Activated CD4-positive, alpha-beta memory T cell treated with anti-CD3 and anti-CD28 coated beads, Interleukin-2, amount 10 ng/mL, durations not matched to agents 7 days and 5 days (primary cell): ENCODE data around the gene IL18R1. TPM values are rescaled to one million over a fixed set of nuclear protein-coding genes. Genes with fewer than 3 reads are reported as not detected.

Experiments
- CTCF ChIA-PET: fragments of 350-600 bp; sonication (Branson Sonifier 250); formaldehyde crosslinking; loops from one replicate; lab custom pipeline; 2021; ENCODE audit warnings: antibody characterized with exemption, inconsistent platforms; lab: Charles Lee
- POLR2A ChIA-PET: fragments of 350-600 bp; sonication (Branson Sonifier 250); formaldehyde crosslinking; loops from one replicate; lab custom pipeline; 2021; ENCODE audit warnings: antibody characterized with exemption; lab: Charles Lee
- DNase-seq: peaks from one replicate; pipeline ENCODE4 v3.0.0-alpha.2; 2020
- H3K27ac Mint-ChIP-seq: one replicate; pipeline ENCODE4 v1.8.0; 2021; ENCODE audit warnings: mild to moderate bottlenecking, mixed read lengths
- H3K27me3 Mint-ChIP-seq: one replicate; pipeline ENCODE4 v1.8.0; 2021; ENCODE audit warnings: mixed read lengths
- H3K36me3 Mint-ChIP-seq: one replicate; pipeline ENCODE4 v1.8.0; 2021; ENCODE audit warnings: low read depth, mixed read lengths
- H3K4me1 Mint-ChIP-seq: one replicate; pipeline ENCODE4 v1.8.0; 2021; ENCODE audit warnings: mixed read lengths
- H3K4me3 Mint-ChIP-seq: one replicate; pipeline ENCODE4 v1.8.0; 2021; ENCODE audit warnings: mild to moderate bottlenecking, mixed read lengths
- H3K9me3 Mint-ChIP-seq: one replicate; pipeline ENCODE4 v1.8.0; 2021; ENCODE audit warnings: mixed read lengths
- total RNA-seq, 2 experiments: library from RNA; stranded (reverse); gene quantifications; one replicate each; pipeline ENCODE4 v1.2.3, GENCODE V29; 2021

The IL18R1 gene
- total RNA-seq, 2 experiments from 2014 or later = 22.8 to 24.0 TPM

DNA sequence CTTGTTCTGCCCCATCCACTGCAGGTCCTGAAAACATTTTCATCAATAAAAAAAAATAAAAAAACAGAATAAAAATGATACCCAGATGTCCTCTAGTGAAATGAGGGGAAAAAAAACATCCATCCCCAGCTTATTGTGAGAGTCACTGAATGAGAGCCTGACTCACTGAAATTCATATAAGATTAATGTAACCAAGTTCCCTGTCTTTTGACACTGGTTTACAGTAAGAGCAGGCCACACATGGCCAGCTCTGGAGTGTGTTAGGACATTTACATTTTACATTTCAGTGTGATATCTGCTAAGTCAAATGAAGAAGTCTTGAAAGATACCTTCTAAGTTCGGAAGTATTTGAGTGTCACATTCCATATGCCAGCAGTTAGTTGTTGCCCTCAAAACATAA, 21.1 kb upstream of the IL18R1 start:
- H3K27ac Mint-ChIP-seq = no peak overlapping the region
- H3K4me1 Mint-ChIP-seq = peaks cover 11% of the 10 kb centered on the region
- H3K4me3 Mint-ChIP-seq = no peak overlapping the region
- CTCF ChIA-PET = no interaction called here
- POLR2A ChIA-PET = interaction anchor here (2.2 kb wide), 1 partner anchor 58 kb away, joined by 5 read pairs; no protein-coding TSS in a partner anchor
- peaks cover 10% of the 10 kb centered on the region for H3K27me3 Mint-ChIP-seq
- no peaks in the 10 kb centered on the region for H3K36me3 Mint-ChIP-seq
- peaks cover 3% of the 10 kb centered on the region for H3K9me3 Mint-ChIP-seq
- DNase-seq = no peak

DNA sequence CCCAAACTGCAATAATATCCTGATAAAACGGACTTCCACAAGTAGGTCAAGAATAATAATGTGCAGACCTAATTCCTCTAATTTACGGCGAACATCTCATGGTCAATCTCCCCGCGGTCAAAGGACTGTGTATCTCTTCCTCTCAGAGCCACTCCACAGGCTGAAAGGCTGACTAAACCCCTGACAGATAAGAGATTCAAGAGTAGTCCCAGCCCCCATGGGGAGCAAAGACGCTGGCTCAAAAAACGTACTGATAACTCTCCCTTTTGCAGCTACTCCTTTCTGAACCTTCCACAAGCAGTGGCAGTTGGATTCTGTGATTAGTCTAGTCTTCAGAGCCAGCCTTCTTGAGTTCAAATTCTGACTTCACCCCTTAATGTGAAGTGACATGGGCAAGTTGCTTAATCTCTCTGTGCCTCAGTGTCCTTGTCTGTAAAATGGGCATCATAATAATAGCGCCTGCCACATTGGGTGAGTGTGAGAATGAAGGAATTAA, 19.7 kb upstream of the IL18R1 start:
- ChIA-PET POLR2A (interaction anchor here (1.1 kb wide), 1 partner anchor 82 kb away, joined by 4 read pairs; no protein-coding TSS in a partner anchor), CTCF (interaction anchor here (0.8 to 1.2 kb wide), 2 partner anchors 10 to 84 kb away, joined by 3 read pairs; no protein-coding TSS in a partner anchor)
- Mint-ChIP-seq H3K27me3 (peaks cover 10% of the 10 kb centered on the region), H3K9me3 (peaks cover 3% of the 10 kb centered on the region), H3K4me3 (no peak overlapping the region), H3K27ac (no peak overlapping the region), H3K4me1 (peaks cover 11% of the 10 kb centered on the region), H3K36me3 (no peaks in the 10 kb centered on the region)
- no peak for DNase-seq

DNA sequence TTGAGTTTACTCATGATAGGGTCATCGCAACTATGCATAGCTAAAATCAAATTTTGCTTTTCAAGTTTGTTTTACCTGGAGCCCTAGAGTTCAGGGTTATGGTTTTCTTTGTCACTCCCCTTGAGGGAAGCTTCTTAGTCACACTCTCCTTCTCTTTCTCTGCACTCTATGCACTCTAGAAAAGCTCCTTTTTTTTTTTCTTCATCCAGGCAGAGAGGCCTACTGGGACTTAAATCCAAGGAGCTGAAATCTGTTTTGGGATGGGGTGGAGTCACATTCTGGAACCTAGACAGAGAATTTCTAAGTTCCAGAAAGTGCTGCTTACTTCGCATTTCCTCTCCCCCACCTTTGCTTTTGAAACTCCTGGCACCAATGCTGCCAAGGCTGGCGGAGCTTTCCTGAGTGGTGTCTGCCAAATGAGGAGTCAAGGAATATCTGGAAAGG, 19.1 kb upstream of the IL18R1 start:
- H3K9me3 Mint-ChIP-seq = peaks cover 3% of the 10 kb centered on the region

DNA sequence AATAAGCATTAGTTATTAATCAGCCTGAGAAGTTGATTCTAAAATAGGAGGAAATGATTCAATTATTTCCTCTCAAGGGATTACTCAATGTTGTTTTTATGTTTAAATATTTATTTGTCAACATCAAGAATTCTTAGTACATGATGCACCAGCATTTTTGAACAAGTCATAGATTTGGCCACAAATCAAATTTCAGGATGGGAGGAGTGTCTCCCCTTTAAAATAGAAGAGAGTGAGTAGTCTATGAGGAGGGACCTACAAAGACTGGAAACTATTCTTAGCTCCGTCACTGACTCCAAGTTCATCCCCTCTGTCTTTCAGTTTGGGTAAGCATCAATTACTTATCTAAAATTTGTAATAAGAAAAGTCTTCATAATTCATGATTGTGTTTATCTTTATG, 18.6 kb upstream of the IL18R1 start:
- peaks cover 11% of the 10 kb centered on the region for H3K4me1 Mint-ChIP-seq
- no peak overlapping the region for H3K27ac Mint-ChIP-seq
- ChIA-PET CTCF (interaction anchor here (1.2 kb wide), 1 partner anchor 85 kb away, joined by 3 read pairs; no protein-coding TSS in a partner anchor), POLR2A (interaction anchor here (1.1 kb wide), 1 partner anchor 83 kb away, joined by 4 read pairs; no protein-coding TSS in a partner anchor)
- H3K27me3 Mint-ChIP-seq = peaks cover 10% of the 10 kb centered on the region
- no peak overlapping the region for H3K4me3 Mint-ChIP-seq
- no peak for DNase-seq
- H3K9me3 Mint-ChIP-seq = peaks cover 3% of the 10 kb centered on the region
- H3K36me3 Mint-ChIP-seq = no peaks in the 10 kb centered on the region

More for the DNA sequence above, 19.1 kb upstream of the IL18R1 start:
- no peak for DNase-seq
- Mint-ChIP-seq H3K27ac (no peak overlapping the region), H3K4me1 (peaks cover 11% of the 10 kb centered on the region), H3K36me3 (no peaks in the 10 kb centered on the region), H3K4me3 (no peak overlapping the region), H3K27me3 (peaks cover 10% of the 10 kb centered on the region)
- ChIA-PET POLR2A (interaction anchor here (1.1 kb wide), 1 partner anchor 83 kb away, joined by 4 read pairs; no protein-coding TSS in a partner anchor), CTCF (interaction anchor here (0.8 to 1.2 kb wide), 2 partner anchors 9 to 84 kb away, joined by 3 read pairs; no protein-coding TSS in a partner anchor)

DNA sequence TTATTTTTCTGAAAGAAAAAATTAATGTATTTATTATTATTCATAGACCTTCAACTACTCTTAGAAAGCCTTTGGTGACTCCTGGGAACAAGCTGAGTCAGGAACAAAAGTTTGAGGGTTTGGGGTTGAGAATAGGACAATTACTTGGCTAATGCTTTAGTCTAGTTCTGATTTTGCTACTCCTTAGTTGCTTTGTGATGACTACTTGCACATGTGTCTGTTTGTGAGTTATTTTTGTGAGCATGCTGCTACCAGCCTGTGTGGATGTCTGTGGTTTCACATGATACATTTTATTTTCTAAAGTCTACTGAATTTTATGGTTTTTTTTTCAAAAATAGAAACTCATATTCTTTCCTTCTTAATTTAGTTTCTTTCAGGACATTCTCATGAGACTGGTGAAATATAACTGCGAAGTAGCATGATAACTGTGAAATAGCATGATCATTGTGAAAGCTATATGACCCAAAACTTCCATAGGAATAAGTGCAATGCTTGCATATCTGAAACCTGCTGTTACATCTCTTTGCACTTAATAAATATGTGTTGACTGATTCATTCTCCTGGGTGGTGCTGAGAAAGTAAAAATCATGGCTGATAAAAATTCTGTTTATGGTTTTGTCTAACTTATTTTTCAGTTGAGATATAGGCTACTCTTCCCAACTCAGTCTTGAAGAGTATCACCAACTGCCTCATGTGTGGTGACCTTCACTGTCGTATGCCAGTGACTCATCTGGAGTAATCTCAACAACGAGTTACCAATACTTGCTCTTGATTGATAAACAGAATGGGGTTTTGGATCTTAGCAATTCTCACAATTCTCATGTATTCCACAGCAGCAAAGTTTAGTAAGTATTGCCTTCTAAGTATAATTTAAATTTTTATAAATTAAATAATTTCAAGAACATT, 17.9 kb upstream of the IL18R1 start:
- H3K9me3 Mint-ChIP-seq = no peaks in the 10 kb centered on the region
- H3K27ac Mint-ChIP-seq = no peak overlapping the region
- no peaks in the 10 kb centered on the region for H3K36me3 Mint-ChIP-seq
- H3K4me3 Mint-ChIP-seq = no peak overlapping the region
- CTCF ChIA-PET = no interaction called here
- H3K27me3 Mint-ChIP-seq = peaks cover 5% of the 10 kb centered on the region
- POLR2A ChIA-PET = no interaction called here
- no peak for DNase-seq
- H3K4me1 Mint-ChIP-seq = peaks cover 11% of the 10 kb centered on the region

DNA sequence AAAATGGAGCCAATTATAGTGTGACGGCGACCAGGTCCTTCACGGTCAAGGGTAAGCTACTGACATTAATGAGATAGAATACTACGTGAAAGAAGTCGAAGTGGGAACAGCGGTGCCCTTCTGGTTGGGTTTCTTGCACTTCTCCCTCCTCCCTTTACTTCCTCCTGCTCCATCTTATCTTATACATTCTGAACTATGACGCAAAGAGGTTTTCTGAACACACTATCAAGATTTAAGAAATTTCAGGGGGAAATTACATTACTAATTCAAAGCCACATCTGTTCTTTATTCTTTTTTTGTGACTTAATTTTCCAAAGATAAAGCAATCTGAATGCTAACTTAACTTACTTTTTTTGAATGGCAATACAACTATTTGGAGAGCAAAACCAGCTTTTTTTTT, 14.8 kb upstream of the IL18R1 start:
- Mint-ChIP-seq H3K27ac (no peak overlapping the region), H3K4me1 (peaks cover 11% of the 10 kb centered on the region), H3K4me3 (no peak overlapping the region), H3K9me3 (no peaks in the 10 kb centered on the region), H3K27me3 (peaks cover 2% of the 10 kb centered on the region), H3K36me3 (no peaks in the 10 kb centered on the region)
- ChIA-PET POLR2A (no interaction called here), CTCF (interaction anchor here (1.1 kb wide), 1 partner anchor 103 kb away, joined by 4 read pairs; no protein-coding TSS in a partner anchor)
- DNase-seq = no peak

DNA sequence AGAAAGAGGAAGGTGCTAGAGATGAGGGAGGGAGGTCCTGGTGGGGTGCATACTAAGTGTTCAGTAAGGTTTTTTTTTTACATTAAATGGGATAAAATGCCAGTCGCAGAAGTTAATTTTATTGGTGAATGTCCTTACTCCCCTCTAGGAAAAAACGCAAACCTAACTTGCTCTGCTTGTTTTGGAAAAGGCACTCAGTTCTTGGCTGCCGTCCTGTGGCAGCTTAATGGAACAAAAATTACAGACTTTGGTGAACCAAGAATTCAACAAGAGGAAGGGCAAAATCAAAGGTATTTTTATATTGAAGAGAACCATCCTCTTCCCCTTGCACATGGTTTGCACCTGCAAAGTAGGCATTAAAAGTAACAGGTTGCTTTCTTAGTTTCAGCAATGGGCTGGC, 12.7 kb upstream of the IL18R1 start:
- Mint-ChIP-seq H3K27ac (no peak overlapping the region), H3K4me1 (peaks cover 2% of the 10 kb centered on the region), H3K4me3 (no peak overlapping the region), H3K36me3 (no peaks in the 10 kb centered on the region), H3K27me3 (peaks cover 14% of the 10 kb centered on the region), H3K9me3 (no peaks in the 10 kb centered on the region)
- no peak for DNase-seq
- CTCF ChIA-PET = no interaction called here
- POLR2A ChIA-PET = no interaction called here

DNA sequence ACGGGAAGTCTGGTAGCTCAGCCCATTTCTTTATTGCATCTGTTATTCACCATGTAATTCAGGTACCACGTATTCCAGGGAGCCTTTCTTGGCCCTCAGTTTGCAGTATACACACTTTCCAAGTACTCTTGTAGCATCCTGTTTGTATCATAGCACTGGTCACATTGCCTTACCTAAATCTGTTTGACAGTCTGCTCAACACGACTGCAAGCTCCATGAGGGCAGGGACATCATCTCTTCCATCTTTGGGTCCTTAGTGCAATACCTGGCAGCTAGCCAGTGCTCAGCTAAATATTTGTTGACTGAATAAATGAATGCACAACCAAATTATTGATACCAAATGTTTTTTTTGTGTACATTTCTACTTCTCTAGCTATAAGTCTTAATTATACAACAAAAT, 11.2 kb upstream of the IL18R1 start:
- H3K4me1 Mint-ChIP-seq = no peaks in the 10 kb centered on the region
- no peak for DNase-seq
- H3K4me3 Mint-ChIP-seq = no peak overlapping the region
- no peaks in the 10 kb centered on the region for H3K36me3 Mint-ChIP-seq
- peaks cover 16% of the 10 kb centered on the region for H3K27me3 Mint-ChIP-seq
- ChIA-PET CTCF (interaction anchor here (1.1 kb wide), 1 partner anchor 104 kb away, joined by 5 read pairs; no protein-coding TSS in a partner anchor), POLR2A (no interaction called here)
- H3K9me3 Mint-ChIP-seq = no peaks in the 10 kb centered on the region
- no peak overlapping the region for H3K27ac Mint-ChIP-seq

DNA sequence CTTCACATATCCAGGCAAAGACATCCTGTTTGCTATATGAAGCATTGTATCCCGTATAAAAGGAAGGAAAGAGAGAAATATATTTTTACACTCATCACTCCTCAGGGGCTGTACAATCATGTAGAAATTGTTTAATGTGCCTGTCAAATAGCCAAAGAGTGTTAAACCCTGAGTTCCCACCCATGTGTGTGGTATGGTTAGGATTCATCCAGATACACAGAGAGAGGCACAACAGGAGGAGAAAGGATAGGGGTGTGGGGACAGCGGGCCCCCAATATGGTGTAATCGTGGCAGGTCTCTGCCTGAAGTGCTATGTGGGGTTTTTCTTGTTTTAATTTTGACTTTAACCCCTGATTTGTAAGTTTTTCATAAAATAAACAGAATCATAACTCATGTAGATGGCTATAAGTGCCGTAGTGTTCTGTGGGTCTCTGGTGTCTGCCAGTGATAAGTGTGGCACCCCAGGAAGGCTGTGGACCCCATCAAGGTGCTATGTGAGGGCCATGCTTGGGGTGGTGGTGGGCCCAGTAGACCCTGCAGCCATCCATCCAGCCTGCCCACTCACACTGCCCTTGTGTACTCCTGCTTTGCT, 10.2 kb upstream of the IL18R1 start:
- CTCF ChIA-PET = interaction anchor here (1.5 kb wide), 1 partner anchor 9 kb away, joined by 3 read pairs; no protein-coding TSS in a partner anchor
- H3K27me3 Mint-ChIP-seq = peaks cover 16% of the 10 kb centered on the region

DNA sequence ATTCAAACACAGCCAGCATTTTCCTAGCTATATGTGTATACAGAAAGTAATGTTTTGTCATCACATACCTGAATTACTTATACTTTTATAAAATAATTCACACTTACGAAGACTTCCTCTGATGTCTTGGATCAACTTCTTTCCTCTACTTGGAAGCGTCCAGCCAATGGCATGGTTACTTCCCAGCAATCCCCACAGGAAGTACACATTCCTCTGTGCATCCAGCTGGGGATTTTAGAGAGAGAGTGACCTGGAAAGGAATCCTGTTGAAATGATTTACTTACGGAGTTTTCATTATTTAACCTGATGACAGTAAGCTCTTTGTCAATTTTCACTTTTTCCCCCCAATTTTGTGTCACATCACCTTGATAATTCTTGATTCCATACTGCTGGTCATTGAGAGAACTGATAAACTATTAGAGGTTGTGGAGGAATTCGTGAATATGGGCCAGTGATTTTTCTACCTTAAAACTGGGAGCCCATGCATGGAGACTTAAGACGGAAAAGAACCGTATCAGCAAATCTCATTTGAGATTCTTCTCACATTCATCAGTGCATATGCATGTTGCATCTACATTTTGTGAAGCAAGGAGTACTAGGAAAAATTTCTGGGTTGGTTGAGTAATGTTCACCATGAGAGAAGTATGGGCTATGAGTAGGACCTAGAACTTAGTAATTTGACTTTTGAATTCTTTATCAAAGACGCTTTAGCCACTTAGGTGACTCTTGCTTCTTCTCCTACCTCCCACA, 9.0 kb upstream of the IL18R1 start:
- no peaks in the 10 kb centered on the region for H3K4me1 Mint-ChIP-seq
- H3K27me3 Mint-ChIP-seq = peaks cover 16% of the 10 kb centered on the region
- no peak overlapping the region for H3K27ac Mint-ChIP-seq
- H3K9me3 Mint-ChIP-seq = no peaks in the 10 kb centered on the region
- ChIA-PET CTCF (interaction anchor here (1.5 kb wide), 1 partner anchor 10 kb away, joined by 3 read pairs; no protein-coding TSS in a partner anchor), POLR2A (no interaction called here)
- DNase-seq = no peak
- H3K36me3 Mint-ChIP-seq = no peaks in the 10 kb centered on the region
- no peak overlapping the region for H3K4me3 Mint-ChIP-seq

More for the DNA sequence above, 10.2 kb upstream of the IL18R1 start:
- Mint-ChIP-seq H3K4me1 (no peaks in the 10 kb centered on the region), H3K36me3 (no peaks in the 10 kb centered on the region), H3K27ac (no peak overlapping the region), H3K4me3 (no peak overlapping the region), H3K9me3 (no peaks in the 10 kb centered on the region)
- DNase-seq = no peak
- POLR2A ChIA-PET = no interaction called here

DNA sequence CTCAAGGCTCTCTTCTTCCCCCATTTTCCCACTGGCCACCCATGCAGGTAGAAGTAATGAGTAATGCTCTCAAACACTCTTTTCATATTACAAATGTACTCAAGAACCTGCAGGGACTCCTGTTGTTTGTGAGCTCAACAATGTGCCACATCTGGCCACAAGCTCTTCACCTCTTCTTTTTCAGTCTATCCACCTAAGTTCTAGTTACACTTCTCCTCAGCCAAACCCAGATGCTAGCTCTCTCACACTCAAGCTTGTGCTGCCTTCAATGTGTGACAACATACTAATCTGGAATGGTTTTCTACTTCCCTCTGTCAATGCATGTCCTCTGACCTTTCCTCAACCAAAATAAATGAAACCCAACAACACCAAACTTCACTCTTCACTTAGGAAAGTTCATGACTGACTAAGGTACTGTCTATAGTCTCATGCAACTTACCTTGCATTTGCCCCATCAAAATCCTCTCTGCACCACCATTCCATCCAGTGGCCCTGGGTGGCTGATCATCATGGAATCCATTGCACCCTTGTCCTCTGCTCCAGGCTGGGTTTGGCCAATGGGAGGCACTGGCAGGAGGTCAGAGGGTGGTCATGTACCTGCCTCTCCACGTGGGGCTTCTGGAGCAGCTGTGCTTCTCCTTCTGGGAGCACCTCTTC, 5.3 kb upstream of the IL18R1 start:
- Mint-ChIP-seq H3K27me3 (peaks cover 16% of the 10 kb centered on the region), H3K27ac (peak overlapping the region; percentile 1), H3K9me3 (no peaks in the 10 kb centered on the region), H3K4me3 (no peak overlapping the region), H3K4me1 (peaks cover 4% of the 10 kb centered on the region), H3K36me3 (no peaks in the 10 kb centered on the region)
- POLR2A ChIA-PET = no interaction called here
- DNase-seq = no peak
- CTCF ChIA-PET = interaction anchor here (1.5 kb wide), 1 partner anchor 99 kb away, joined by 3 read pairs; no protein-coding TSS in a partner anchor

DNA sequence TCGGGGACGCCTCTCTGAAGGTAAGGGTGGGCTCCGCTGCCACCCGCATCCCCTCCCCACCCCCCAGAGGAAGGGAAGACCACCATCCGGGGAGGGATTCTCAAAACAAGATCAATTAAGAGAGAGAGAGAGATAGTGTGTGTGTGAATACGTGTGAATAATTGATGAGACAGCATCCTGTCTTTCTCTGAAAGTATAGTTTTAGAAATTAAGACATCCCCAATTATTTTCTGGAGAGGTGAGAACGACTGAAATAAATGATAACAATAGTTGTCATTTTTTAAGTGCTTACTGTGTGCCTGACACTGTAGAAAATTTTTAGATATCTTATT, 751 bp downstream of the IL18R1 start:
- Mint-ChIP-seq H3K9me3 (no peaks in the 10 kb centered on the region), H3K4me1 (peaks cover 49% of the 10 kb centered on the region), H3K27me3 (no peaks in the 10 kb centered on the region), H3K27ac (peak overlapping the region; percentile 87), H3K4me3 (peak overlapping the region; percentile 98), H3K36me3 (peaks cover 24% of the 10 kb centered on the region)
- CTCF ChIA-PET = interaction anchor here (0.6 to 1.6 kb wide), 25 partner anchors 8 to 357 kb away, joined by 3 to 22 read pairs (median 4); partner anchors contain the start of gene SLC9A4
- no peak for DNase-seq
- POLR2A ChIA-PET = interaction anchor here (0.6 to 1.4 kb wide), 9 partner anchors 9 to 336 kb away, joined by 3 to 10 read pairs (median 4); partner anchors contain the start of gene IL18RAP
